Lung (tissue), 12 donors: ENCODE results near the gene BCL2A1. TPM values are rescaled to one million over a fixed set of nuclear protein-coding genes. Genes with fewer than 3 reads are reported as not detected.
"Not testable (repeated sequence)": the region's sequence is repeated elsewhere in the genome, so short reads cannot be mapped to it uniquely, and the experiment has no call there.

Source experiments
- ATAC-seq: fragments of 200-7000 bp; cut with Tn5 transposase; one replicate; pipeline ENCODE4 v1.9.1; 2020; ENCODE audit warnings: moderate number of reproducible peaks; ENCODE audit not compliant: insufficient read depth, low FRiP score
- DNase-seq, 3 donors: peaks; one replicate each; pipeline ENCODE4 v3.0.0-alpha.2; 2013 to 2017
- H3K27ac ChIP-seq, 2 donors: one replicate each; pipeline ENCODE4 v1.5.1; 2013; ENCODE audit warnings: mild to moderate bottlenecking in 2 of 2, moderate library complexity in 2 of 2, control low read depth in 1 of 2, inconsistent platforms in 1 of 2, low read depth in 1 of 2, low read length in 1 of 2
- H3K27me3 ChIP-seq, 3 donors: one replicate each; pipeline ENCODE4 v1.5.1; 2013; ENCODE audit warnings: low read length in 2 of 3; ENCODE audit not compliant: control insufficient read depth in 3 of 3, insufficient read depth in 3 of 3
- H3K36me3 ChIP-seq, 4 donors: one replicate each; pipeline ENCODE4 v1.5.1; 2013; ENCODE audit warnings: low read length in 4 of 4, mild to moderate bottlenecking in 1 of 4, moderate library complexity in 1 of 4; ENCODE audit not compliant: control insufficient read depth in 4 of 4, insufficient read depth in 4 of 4
- H3K4me1 ChIP-seq, 5 donors: one replicate each; pipeline ENCODE4 v1.5.1; 2013; ENCODE audit warnings: low read length in 5 of 5, mild to moderate bottlenecking in 2 of 5, moderate library complexity in 1 of 5; ENCODE audit not compliant: control insufficient read depth in 5 of 5, insufficient read depth in 5 of 5
- H3K4me3 ChIP-seq: one replicate; pipeline ENCODE4 v1.5.1; 2013; ENCODE audit warnings: mild to moderate bottlenecking, control low read depth, moderate library complexity
- H3K9ac ChIP-seq, 2 donors: one replicate each; pipeline ENCODE4 v1.5.1; 2013; ENCODE audit warnings: low read length in 2 of 2, control low read depth in 1 of 2; ENCODE audit not compliant: insufficient read depth in 1 of 2
- H3K9me3 ChIP-seq, 4 donors: one replicate each; pipeline ENCODE4 v1.5.1; 2013; ENCODE audit warnings: low read length in 3 of 4, mild to moderate bottlenecking in 1 of 4, moderate library complexity in 1 of 4; ENCODE audit not compliant: control insufficient read depth in 4 of 4, insufficient read depth in 3 of 4
- WGBS, 2 donors: extraction: QIAGEN DNeasy Blood & Tissue Kit; methylation state at CpG; one replicate each; pipeline ENCODE4 v1.1.7; 2013; 5-methylcytosine and 5-hydroxymethylcytosine counted together
- polyA plus RNA-seq, 2 donors: library from polyadenylated mRNA; stranded (reverse); fragments of 200-250 nt; gene quantifications; one replicate each; pipeline ENCODE4 v1.2.1, GENCODE V29; 2013
- total RNA-seq, 2 donors: library from RNA; depleted of rRNA in 1 of 2; stranded (reverse); fragments of >200 nt in 1 of 2; gene quantifications; one replicate each; pipeline ENCODE4 v1.2.1, GENCODE V29; 2014 to 2021
- TF ChIP-seq, protein P1 (sequence below): IDR thresholded peaks from 2 replicates; pipeline ENCODE4 v1.5.1; 2012; ENCODE audit warnings: mild to moderate bottlenecking; ENCODE audit errors: control extremely low read depth, extremely low read depth
- donor health status: control.
- donor health status: control.
- donor health status: Bipolar disorder and iron deficiency.
- donor health status: healthy.
- donor health status: DM: yes; HTN: yes; CAD: no.

BCL2A1 gene
- total and polyA plus RNA-seq, 4 donors, result 27.4 to 323 (median 49.3) TPM

DNA sequence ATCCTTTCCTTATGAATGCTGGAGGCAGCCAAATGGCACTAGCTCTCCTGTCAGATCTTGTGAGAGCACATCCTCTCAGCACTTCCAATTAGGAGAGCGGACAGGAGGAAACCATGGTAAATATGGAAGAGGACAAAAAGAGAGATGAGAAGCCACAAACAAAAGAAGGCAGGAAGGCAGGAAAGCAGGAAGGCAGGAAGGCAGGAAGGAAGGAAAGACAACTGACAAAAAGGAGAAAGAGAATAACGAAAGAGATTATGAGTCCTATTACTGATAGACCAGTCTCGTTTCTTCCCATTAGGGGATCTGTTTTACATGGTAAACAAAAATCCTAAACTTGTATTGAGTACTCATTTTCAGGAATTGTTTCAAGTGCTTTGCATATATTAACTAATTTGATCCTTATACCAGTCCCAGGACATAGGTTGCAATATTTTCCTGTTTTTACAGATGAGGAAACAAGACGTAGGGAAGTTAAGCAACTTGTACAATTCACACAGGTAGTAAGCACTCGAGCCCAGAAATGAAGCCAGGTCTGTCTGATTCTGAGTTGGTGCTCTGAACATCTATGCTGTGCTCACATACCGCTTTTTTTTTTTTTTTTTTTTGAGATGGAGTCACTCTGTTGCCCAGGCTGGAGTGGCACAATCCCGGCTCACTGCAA is 4.2 kb downstream of the BCL2A1 start:
- H3K4me3 ChIP-seq, result no peak overlapping the region
- ATAC-seq (no peak), DNase-seq (no peak)
- H3K4me1 ChIP-seq, result peaks cover 0 to 8% (median 5%) of the 10 kb centered on the region in 5 donors
- H3K9me3 ChIP-seq, result no peaks in the 10 kb centered on the region
- no peaks in the 10 kb centered on the region for H3K27me3 ChIP-seq
- TF ChIP-seq, protein P1, sequence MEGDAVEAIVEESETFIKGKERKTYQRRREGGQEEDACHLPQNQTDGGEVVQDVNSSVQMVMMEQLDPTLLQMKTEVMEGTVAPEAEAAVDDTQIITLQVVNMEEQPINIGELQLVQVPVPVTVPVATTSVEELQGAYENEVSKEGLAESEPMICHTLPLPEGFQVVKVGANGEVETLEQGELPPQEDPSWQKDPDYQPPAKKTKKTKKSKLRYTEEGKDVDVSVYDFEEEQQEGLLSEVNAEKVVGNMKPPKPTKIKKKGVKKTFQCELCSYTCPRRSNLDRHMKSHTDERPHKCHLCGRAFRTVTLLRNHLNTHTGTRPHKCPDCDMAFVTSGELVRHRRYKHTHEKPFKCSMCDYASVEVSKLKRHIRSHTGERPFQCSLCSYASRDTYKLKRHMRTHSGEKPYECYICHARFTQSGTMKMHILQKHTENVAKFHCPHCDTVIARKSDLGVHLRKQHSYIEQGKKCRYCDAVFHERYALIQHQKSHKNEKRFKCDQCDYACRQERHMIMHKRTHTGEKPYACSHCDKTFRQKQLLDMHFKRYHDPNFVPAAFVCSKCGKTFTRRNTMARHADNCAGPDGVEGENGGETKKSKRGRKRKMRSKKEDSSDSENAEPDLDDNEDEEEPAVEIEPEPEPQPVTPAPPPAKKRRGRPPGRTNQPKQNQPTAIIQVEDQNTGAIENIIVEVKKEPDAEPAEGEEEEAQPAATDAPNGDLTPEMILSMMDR, result no peak
- no peak overlapping the region for H3K9ac ChIP-seq
- 48 to 55% methylated on average over 7 of the region's 7 CpGs for WGBS, 2 donors
- peak overlapping the region in 1 of 2 donors; percentile 22 for H3K27ac ChIP-seq
- H3K36me3 ChIP-seq, result no peaks in the 10 kb centered on the region

DNA sequence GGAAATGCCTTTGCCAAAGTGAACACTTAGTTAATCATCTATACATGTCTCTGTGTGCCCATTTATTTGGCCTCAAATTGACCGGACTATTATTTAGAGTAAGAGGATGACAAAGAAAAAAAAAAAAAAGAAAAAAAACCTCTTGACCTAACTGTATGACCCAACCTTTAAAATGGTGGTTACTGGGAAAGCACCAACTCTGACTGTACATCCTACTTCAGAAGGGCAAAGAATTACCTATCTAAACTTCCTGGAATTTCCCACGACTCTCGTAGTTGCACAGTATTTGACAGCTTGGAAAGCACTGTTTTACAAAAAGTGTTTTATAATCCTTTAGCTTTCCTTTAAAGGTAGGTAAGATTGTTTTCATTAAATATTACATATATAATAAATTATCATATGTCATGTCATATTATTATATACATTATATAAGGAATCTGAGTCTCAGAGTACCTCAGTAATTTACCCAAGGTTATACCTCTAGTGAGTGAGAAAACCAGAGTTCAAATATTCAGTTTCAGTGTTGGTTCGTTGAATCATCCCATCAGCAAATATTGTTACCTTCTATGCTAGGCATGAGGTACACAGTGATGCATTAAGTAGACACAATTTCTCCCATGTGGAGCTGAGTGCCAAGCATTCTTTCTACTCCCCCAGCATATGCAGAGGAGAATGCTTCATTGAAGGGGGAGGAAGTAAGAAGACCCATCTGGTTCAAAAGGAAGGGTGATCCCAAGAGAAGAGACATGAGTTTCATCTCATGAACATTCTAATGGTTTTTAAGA is 5.0 kb downstream of the BCL2A1 start:
- no peak for ATAC-seq
- no peak overlapping the region for H3K9ac ChIP-seq
- no peaks in the 10 kb centered on the region for H3K9me3 ChIP-seq
- 45 to 62% methylated on average over 4 of the region's 4 CpGs for WGBS, 2 donors
- H3K27ac ChIP-seq, result no peak overlapping the region
- H3K36me3 ChIP-seq, result no peaks in the 10 kb centered on the region
- H3K27me3 ChIP-seq, result no peaks in the 10 kb centered on the region
- DNase-seq, result no peak
- peaks cover 0 to 8% (median 5%) of the 10 kb centered on the region in 5 donors for H3K4me1 ChIP-seq
- TF ChIP-seq, protein P1, result no peak
- no peak overlapping the region for H3K4me3 ChIP-seq

DNA sequence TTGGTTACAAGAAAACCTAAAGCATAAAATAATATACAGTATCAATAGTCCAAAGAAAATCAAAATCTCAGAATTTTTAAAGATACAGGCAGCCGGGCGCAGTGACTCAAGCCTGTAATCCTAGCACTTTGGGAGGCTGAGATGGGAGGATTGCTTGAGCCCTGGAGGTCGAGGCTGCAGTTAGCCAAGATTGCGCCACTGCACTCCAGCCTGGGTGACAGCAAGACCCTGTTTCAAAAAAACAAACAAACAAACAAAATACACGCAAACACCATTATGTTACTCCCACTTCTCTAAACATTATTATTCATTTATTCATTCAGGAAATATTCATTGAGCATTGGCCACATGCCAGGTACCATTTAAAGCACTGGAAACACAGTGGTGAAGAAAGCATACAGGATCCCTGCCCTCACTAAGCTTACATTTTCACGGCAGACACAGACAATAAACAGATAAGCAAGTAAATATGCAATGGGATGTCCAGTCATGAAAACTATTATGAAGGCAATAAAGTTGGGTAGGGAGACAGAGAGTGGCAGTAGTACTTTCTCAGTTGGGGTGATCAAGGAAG is 6.7 kb downstream of the BCL2A1 start:
- DNase-seq (no peak), ATAC-seq (no peak)
- no peaks in the 10 kb centered on the region for H3K36me3 ChIP-seq
- H3K4me1 ChIP-seq, result peaks cover 0 to 3% (median 0%) of the 10 kb centered on the region in 5 donors
- no peaks in the 10 kb centered on the region for H3K27me3 ChIP-seq
- 84 to 89% methylated on average over 6 of the region's 6 CpGs for WGBS, 2 donors
- no peak overlapping the region for H3K27ac ChIP-seq
- no peaks in the 10 kb centered on the region for H3K9me3 ChIP-seq
- TF ChIP-seq, protein P1, result no peak
- no peak overlapping the region for H3K4me3 ChIP-seq
- no peak overlapping the region for H3K9ac ChIP-seq

DNA sequence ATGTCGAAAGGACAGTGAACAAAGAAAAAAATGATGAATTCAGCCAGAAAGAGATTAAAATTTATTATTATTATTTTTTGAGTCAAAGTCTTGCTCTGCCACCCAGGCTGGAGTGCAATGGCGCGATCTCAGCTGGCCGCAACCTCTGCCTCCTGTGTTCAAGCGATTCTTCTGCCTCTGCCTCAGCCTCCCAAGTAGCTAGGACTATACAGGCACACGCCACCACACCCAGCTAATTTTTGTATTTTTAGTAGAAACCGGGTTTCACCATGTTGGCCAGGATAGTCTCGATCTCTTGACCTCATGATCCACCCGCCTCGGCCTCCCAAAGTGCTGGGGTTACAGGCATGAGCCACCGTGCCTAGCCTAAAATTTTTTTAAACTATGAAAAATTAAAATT is 8.1 kb downstream of the BCL2A1 start:
- 95 to 98% methylated on average over 11 of the region's 11 CpGs for WGBS, 2 donors
- not testable (repeated sequence) for H3K4me3 ChIP-seq, H3K27ac ChIP-seq, H3K27me3 ChIP-seq, DNase-seq, H3K36me3 ChIP-seq, H3K9ac ChIP-seq, H3K9me3 ChIP-seq, H3K4me1 ChIP-seq, ATAC-seq
